ENCODE data around the gene ZSWIM3. TPM values are rescaled to one million over a fixed set of nuclear protein-coding genes. Genes with fewer than 3 reads are reported as not detected.

Gene ZSWIM3
- total and polyA plus RNA-seq, 2 of the 13 experiments (the other 11 are each of a cell fraction or from before 2014, with no cell fraction given), result 5.2 to 5.8 TPM

DNA sequence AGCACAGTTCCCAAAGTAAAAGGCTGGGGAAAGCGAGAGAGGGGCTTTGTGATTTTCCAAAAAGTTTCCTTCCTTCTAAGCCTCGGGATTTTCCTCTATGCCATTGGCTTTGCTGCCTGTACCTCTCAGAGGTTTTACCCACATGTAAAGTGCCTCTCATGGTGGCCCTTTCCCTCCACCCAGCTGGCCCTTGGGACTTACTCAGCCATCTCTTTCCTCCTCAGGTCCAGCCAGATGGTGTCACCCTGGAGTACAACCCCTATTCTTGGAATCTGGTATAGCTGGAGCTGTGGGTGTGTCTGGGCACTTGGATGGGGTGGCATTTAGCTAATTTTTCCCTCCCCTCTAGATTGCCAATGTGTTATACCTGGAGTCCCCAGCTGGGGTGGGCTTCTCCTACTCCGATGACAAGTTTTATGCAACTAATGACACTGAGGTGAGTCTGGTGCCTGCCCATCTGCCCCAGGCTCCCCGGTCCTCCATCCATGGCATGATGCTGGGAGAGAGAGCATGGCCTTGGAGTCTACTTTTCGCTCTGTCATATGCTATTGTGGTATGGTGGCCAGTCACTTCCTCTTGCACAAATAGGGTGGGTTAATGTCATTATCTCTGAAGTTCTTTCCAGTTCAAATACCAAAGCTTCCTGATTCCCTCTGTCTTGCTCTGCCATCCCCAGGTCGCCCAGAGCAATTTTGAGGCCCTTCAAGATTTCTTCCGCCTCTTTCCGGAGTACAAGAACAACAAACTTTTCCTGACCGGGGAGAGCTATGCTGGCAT, 34.8 kb downstream of the ZSWIM3 start (continued):
- TF ChIP-seq XRCC5 (optimal IDR thresholded peaks at IDR 0.05; ENCODE audit: low read length), result peak; percentile 65
- TF ChIP-seq ZBTB34 (CRISPR knock-in tag; IDR thresholded peaks at IDR 0.05), result no peak
- TF ChIP-seq MIER2 (CRISPR knock-in tag; IDR thresholded peaks at IDR 0.05), result no peak
- TF ChIP-seq MLX (CRISPR knock-in tag; IDR thresholded peaks at IDR 0.05), result peak; percentile 24; the same call in 1 of the 2 replicates
- TF ChIP-seq ZNF83 (CRISPR knock-in tag; IDR thresholded peaks at IDR 0.05; ENCODE audit: borderline replicate concordance), result peak; percentile 65; the same call in 1 of the 2 replicates
- no peak for TF ChIP-seq SP1 (IDR thresholded peaks at IDR 0.05)
- TF ChIP-seq SP1 (CRISPR knock-in tag; IDR thresholded peaks at IDR 0.05), result 0 out of 2 replicates have a peak, but pooled peaks have one; percentile 16
- peak; percentile 73 for TF ChIP-seq CTCF (CRISPR knock-in tag; IDR thresholded peaks at IDR 0.05)
- peak; percentile 51; the same call in 1 of the 2 replicates for TF ChIP-seq SMC3 (IDR thresholded peaks at IDR 0.05; ENCODE audit: low read length)
- TF ChIP-seq ELF3 (CRISPR knock-in tag; IDR thresholded peaks at IDR 0.05), result peak; percentile 58; the same call in 1 of the 2 replicates
- TF ChIP-seq RNF219 (CRISPR knock-in tag; IDR thresholded peaks at IDR 0.05), result no peak
- no peak for TF ChIP-seq ZSCAN22 (CRISPR knock-in tag; IDR thresholded peaks at IDR 0.05)
- peak; percentile 62; the same call in 1 of the 2 replicates for TF ChIP-seq HMG20B (CRISPR knock-in tag; conservative IDR thresholded peaks at IDR 0.05)
- no peak for TF ChIP-seq ZNF775 (CRISPR knock-in tag; IDR thresholded peaks at IDR 0.05; ENCODE audit: borderline replicate concordance)
- TF ChIP-seq TEAD3 (CRISPR knock-in tag; optimal IDR thresholded peaks at IDR 0.05; ENCODE audit: borderline replicate concordance), result peak; percentile 69
- TF ChIP-seq, protein P1, sequence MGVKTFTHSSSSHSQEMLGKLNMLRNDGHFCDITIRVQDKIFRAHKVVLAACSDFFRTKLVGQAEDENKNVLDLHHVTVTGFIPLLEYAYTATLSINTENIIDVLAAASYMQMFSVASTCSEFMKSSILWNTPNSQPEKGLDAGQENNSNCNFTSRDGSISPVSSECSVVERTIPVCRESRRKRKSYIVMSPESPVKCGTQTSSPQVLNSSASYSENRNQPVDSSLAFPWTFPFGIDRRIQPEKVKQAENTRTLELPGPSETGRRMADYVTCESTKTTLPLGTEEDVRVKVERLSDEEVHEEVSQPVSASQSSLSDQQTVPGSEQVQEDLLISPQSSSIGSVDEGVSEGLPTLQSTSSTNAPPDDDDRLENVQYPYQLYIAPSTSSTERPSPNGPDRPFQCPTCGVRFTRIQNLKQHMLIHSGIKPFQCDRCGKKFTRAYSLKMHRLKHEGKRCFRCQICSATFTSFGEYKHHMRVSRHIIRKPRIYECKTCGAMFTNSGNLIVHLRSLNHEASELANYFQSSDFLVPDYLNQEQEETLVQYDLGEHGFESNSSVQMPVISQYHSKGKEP (CRISPR knock-in tag; IDR thresholded peaks at IDR 0.05), result 0 out of 2 replicates have a peak, but pooled peaks have one; percentile 17
- TF ChIP-seq NFIB (CRISPR knock-in tag; IDR thresholded peaks at IDR 0.05; ENCODE audit: borderline replicate concordance), result 0 out of 2 replicates have a peak, but pooled peaks have one; percentile 49
- no peak for TF ChIP-seq SP4 (CRISPR knock-in tag; IDR thresholded peaks at IDR 0.05)
- no peak for TF ChIP-seq NFKBIZ (CRISPR knock-in tag; IDR thresholded peaks at IDR 0.05)
- TF ChIP-seq RELA (CRISPR knock-in tag; IDR thresholded peaks at IDR 0.05), result 0 out of 2 replicates have a peak, but pooled peaks have one; percentile 51

All from HepG2 (cell line).